ENCODE results near the gene TLK1. TPM values are rescaled to one million over a fixed set of nuclear protein-coding genes. Genes with fewer than 3 reads are reported as not detected.

The TLK1 gene
- total RNA-seq (53.7 and 62.7 TPM in 2 replicates), polyA plus RNA-seq (4.1 and 5.8 TPM in 2 replicates), polyA minus RNA-seq (11.1 and 15.6 TPM in 2 replicates), Bru-seq, nascent RNA (percentile 89 among the genes with signal in this experiment), BruChase-seq, experiment 1, labeled RNA remaining after a 6-hour chase (percentile 75 among the genes with signal in this experiment), BruChase-seq, experiment 2, labeled RNA remaining after a 2-hour chase (percentile 79 among the genes with signal in this experiment)
- polyA plus RNA-seq (2011; cell fraction: cytosol; rRNA removed) = 9.5 and 9.7 TPM in 2 replicates
- 11.8 and 14.2 TPM in 2 replicates for polyA plus RNA-seq (2011; cell fraction: nucleus; rRNA removed)
- polyA plus RNA-seq (2012) = 23.2 and 24.8 TPM in 2 replicates
- 14.4 TPM for polyA minus RNA-seq (2011; cell fraction: cytosol; rRNA and poly(A)+ RNA removed)
- 37.4 and 41.5 TPM in 2 replicates for polyA minus RNA-seq (2011; cell fraction: nucleus; rRNA and poly(A)+ RNA removed)
- long read RNA-seq, full-length matches to known transcripts = 19 of 30 reads
- long read RNA-seq, partial matches to known transcripts = 3 of 30 reads
- long read RNA-seq, other reads (novel, unspliced or antisense) = 8 of 30 reads

DNA sequence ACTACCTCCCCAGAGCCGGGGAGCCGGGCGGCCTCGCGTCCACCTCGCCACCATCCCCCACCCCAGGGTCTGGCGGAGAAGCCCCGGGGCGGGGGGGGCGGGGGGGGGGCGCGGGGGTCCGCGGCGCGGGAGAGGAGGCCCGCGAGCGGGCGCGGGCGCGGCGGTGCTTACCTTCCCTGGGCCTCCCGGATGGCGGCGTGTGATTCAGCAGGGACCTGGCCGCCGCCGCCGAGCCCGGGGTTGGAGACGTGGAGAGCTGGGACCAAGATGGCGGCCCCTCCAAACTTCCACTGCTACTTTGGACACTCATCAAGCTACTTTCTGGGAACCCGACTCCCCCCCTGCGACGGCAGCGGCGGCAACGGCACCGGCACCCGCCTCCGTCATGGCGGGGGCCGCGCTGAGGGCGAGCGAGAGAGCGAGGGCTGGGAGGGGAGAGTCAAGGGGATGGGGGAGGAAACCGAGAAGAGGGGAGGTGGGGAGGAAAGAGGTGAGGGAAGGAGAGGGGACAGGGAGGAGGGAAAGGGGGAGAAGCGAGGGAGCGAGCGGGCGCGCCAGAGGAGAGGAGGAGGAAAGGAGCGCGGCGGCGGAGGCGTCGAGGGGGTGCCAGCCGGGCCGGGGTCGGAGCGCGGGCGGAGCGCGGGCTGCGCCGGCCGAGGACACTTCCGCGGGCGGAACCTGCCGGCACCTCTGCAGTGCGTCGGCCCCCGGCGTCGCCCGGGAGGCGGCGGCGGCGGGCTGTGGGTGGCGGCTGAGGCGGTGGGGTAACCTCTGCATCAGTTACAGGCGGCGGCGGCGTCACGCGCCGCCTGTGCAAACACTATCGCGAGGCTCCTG, at the start of gene TLK1:
Gene TLK1, minus strand, starts transcription at position 775 of the 837 bp plus-strand sequence. Its CDS starts 465 bp downstream, at position 310.
- TF ChIP-seq POLR2AphosphoS5 (IDR thresholded peaks at IDR 0.05; ENCODE audit: insufficient read depth, low read depth, low read length) (peak; percentile 75), MYC (IDR thresholded peaks at IDR 0.05; ENCODE audit: low read depth, low read length) (no peak), EZH2 (IDR thresholded peaks at IDR 0.05; ENCODE audit: borderline replicate concordance, low read depth, low read length, severe bottlenecking) (no peak), JUN (IDR thresholded peaks at IDR 0.05; ENCODE audit: borderline replicate concordance, insufficient read depth, insufficient read length, low read depth) (no peak), GATA2 (IDR thresholded peaks at IDR 0.05; ENCODE audit: insufficient read depth, insufficient read length, low read depth, low read length) (no peak), FOS (IDR thresholded peaks at IDR 0.05; ENCODE audit: borderline replicate concordance, insufficient read depth, low read length) (no peak)
- TF ChIP-seq, protein P1, sequence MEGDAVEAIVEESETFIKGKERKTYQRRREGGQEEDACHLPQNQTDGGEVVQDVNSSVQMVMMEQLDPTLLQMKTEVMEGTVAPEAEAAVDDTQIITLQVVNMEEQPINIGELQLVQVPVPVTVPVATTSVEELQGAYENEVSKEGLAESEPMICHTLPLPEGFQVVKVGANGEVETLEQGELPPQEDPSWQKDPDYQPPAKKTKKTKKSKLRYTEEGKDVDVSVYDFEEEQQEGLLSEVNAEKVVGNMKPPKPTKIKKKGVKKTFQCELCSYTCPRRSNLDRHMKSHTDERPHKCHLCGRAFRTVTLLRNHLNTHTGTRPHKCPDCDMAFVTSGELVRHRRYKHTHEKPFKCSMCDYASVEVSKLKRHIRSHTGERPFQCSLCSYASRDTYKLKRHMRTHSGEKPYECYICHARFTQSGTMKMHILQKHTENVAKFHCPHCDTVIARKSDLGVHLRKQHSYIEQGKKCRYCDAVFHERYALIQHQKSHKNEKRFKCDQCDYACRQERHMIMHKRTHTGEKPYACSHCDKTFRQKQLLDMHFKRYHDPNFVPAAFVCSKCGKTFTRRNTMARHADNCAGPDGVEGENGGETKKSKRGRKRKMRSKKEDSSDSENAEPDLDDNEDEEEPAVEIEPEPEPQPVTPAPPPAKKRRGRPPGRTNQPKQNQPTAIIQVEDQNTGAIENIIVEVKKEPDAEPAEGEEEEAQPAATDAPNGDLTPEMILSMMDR (IDR thresholded peaks at IDR 0.05; ENCODE audit: extremely low read depth in 1 of 2, insufficient read depth in 1 of 2, low read depth in 1 of 2, low read length in 2 of 2) = no peak
- TF ChIP-seq, protein P2, sequence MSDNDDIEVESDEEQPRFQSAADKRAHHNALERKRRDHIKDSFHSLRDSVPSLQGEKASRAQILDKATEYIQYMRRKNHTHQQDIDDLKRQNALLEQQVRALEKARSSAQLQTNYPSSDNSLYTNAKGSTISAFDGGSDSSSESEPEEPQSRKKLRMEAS (IDR thresholded peaks at IDR 0.05; ENCODE audit: insufficient read depth, insufficient read length) = no peak
- H3K27ac ChIP-seq (ENCODE audit: insufficient read depth, low read depth, low read length) = peak within 1 kb of the TSS; percentile 86
- H3K4me1 ChIP-seq (ENCODE audit: control insufficient read depth, extremely low read depth, insufficient read depth, low read length) = peaks cover 13% of the 10 kb centered on the region
- POLR2A ChIA-PET = interaction anchor here (0.7 kb wide), 1 partner anchor 525 kb away, joined by 3 read pairs; no protein-coding TSS in a partner anchor
- no peaks in the 10 kb centered on the region for H3K36me3 ChIP-seq (ENCODE audit: control insufficient read depth in 2 of 2, extremely low read depth in 1 of 2, insufficient read depth in 2 of 2, low read length in 2 of 2)
- H3K4me3 ChIP-seq (replicated peaks in 1 of 3; ENCODE audit: insufficient read depth in 1 of 3, low read depth in 1 of 3, low read length in 3 of 3) = peak within 1 kb of the TSS; percentile 93 to 100 (median 99)
- peaks cover 50% of the 10 kb centered on the region for H3K79me2 ChIP-seq (ENCODE audit: control insufficient read depth, insufficient read depth, low read length)
- FAIRE-seq (no peak), DNase-seq (ENCODE audit: low read depth, low spot score) (peak; percentile 69)
- no TSS peak for BruUV-seq (replicated peaks)
- H4K20me1 ChIP-seq (replicated peaks; ENCODE audit: control insufficient read depth, extremely low read depth, insufficient read depth, low read length) = peaks cover 15% of the 10 kb centered on the region
- peak within 1 kb of the TSS; percentile 99 for H2AFZ ChIP-seq (ENCODE audit: low read depth, low read length)
- dilution Hi-C loops (cut with MboI; ENCODE audit: extremely low pct_ligation_motif_present, low sequenced_read_pairs) = no loop called here
- intact Hi-C loops (cut with micrococcal nuclease) = loop anchor here (1.0 to 2.0 kb wide), 2 partner anchors 242 to 362 kb away; partner anchors contain the start of gene CYBRD1
- H3K9me1 ChIP-seq (replicated peaks; ENCODE audit: control insufficient read depth, extremely low read depth, insufficient read depth, low read length) = no peaks in the 10 kb centered on the region
- no peaks in the 10 kb centered on the region for H3K27me3 ChIP-seq (ENCODE audit: control insufficient read depth in 2 of 2, insufficient read depth in 2 of 2, low read length in 2 of 2)
- no peaks in the 10 kb centered on the region for H3K9me3 ChIP-seq (replicated peaks; ENCODE audit: control insufficient read depth, insufficient read depth, low read length)
- peak within 1 kb of the TSS; percentile 93 for H3K9ac ChIP-seq (replicated peaks; ENCODE audit: extremely low read depth, insufficient read depth, low read length)
- H3K4me2 ChIP-seq (ENCODE audit: insufficient read depth, low read length) = peak within 1 kb of the TSS; percentile 99
- CTCF ChIA-PET = interaction anchor here (0.7 to 5.7 kb wide), 11 partner anchors 10 to 273 kb away, joined by 3 to 81 read pairs (median 3); partner anchors contain the start of genes DCAF17, GORASP2 and METTL8

All from endothelial cell of umbilical vein (primary cell).